ENCODE data around the gene ECD.

DNA sequence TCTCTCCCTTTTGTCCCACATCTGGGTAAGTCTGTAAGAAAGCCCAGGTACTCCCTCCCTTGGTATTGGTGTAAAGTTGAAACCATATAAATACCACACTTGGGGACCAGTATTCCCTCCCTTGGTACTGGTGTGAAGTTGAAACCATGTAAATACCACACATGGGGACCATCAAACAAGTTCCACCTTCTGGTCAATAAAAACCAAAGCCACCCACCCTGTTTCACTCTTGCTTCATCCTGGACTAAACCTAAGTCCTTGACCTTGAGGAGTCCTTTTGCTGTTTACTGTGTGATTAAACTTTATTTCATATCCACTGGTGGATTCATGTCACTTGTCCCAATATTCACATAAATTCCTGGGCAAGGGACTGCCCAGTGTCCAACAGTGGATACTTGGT lies 79.5 kb downstream of the ECD start:
- no peak for TF ChIP-seq POLR2A (IDR thresholded peaks at IDR 0.05; ENCODE audit: low read depth, low read length)
- TF ChIP-seq, protein P1, sequence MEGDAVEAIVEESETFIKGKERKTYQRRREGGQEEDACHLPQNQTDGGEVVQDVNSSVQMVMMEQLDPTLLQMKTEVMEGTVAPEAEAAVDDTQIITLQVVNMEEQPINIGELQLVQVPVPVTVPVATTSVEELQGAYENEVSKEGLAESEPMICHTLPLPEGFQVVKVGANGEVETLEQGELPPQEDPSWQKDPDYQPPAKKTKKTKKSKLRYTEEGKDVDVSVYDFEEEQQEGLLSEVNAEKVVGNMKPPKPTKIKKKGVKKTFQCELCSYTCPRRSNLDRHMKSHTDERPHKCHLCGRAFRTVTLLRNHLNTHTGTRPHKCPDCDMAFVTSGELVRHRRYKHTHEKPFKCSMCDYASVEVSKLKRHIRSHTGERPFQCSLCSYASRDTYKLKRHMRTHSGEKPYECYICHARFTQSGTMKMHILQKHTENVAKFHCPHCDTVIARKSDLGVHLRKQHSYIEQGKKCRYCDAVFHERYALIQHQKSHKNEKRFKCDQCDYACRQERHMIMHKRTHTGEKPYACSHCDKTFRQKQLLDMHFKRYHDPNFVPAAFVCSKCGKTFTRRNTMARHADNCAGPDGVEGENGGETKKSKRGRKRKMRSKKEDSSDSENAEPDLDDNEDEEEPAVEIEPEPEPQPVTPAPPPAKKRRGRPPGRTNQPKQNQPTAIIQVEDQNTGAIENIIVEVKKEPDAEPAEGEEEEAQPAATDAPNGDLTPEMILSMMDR (conservative IDR thresholded peaks at IDR 0.05; ENCODE audit: low read depth, low read length): no peak
- TF ChIP-seq SMC3 (IDR thresholded peaks at IDR 0.05; ENCODE audit: low read depth, low read length): no peak
- TF ChIP-seq NFE2L2 (IDR thresholded peaks at IDR 0.05; ENCODE audit: low read depth, low read length): no peak
- no peak for TF ChIP-seq MXI1 (IDR thresholded peaks at IDR 0.05; ENCODE audit: borderline replicate concordance, low read depth, low read length)
